ENCODE measurements around the gene SMARCD3. TPM values are rescaled to one million over a fixed set of nuclear protein-coding genes. Genes with fewer than 3 reads are reported as not detected.

Gene SMARCD3
- total RNA-seq, 1 experiment from 2014 or later: 27.8 TPM

DNA sequence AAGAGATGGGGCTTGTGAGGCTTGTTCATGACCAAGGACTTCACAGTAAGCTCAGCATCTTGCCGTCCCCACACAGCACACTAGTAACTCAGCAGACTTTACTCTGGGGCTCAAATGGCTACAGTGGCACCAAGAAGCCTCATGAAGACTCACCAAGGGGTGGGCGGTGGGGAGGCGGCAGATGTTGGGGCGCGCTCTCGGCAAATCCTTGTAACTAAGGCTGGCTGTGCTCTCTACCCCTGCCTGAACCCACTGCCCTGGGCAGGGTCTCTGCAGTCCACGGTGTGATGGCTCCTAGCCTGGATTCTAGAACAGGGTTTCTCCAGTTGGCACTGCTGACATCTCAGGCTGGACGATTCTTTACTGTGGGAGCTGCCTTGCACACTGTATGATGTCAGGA lies 12.4 kb upstream of the SMARCD3 start:
- intact Hi-C loops (cut with micrococcal nuclease; ENCODE audit: unreplicated experiment): no loop called here
- H3K27ac ChIP-seq (ENCODE audit: low read length): no peak overlapping the region
- ChIA-PET CTCF (interaction anchor here (0.6 kb wide), 1 partner anchor 638 kb away, joined by 4 read pairs; no protein-coding TSS in a partner anchor), POLR2A (no interaction called here)
- no peaks in the 10 kb centered on the region for H3K9me3 ChIP-seq (ENCODE audit: control insufficient read depth, insufficient read depth, low read depth, low read length)
- H3K36me3 ChIP-seq (ENCODE audit: control insufficient read depth, insufficient read depth, low read length): no peaks in the 10 kb centered on the region
- BruUV-seq (replicated peaks): no TSS peak
- no peaks in the 10 kb centered on the region for H3K27me3 ChIP-seq (ENCODE audit: control insufficient read depth, insufficient read depth, low read length)
- in situ Hi-C loops (cut with HindIII; ENCODE audit: low pct_unique_long_range_greater_than_20kb, low sequenced_read_pairs): no loop called here
- no peak for ATAC-seq
- TF ChIP-seq POLR2AphosphoS5 (IDR thresholded peaks at IDR 0.05; ENCODE audit: low read depth, low read length): no peak
- no peak for TF ChIP-seq REST (IDR thresholded peaks at IDR 0.05; ENCODE audit: insufficient read depth in 1 of 2, low read depth in 2 of 2, low read length in 1 of 2)
- TF ChIP-seq TCF7L2 (IDR thresholded peaks at IDR 0.05; ENCODE audit: low read depth, low read length): no peak
- TF ChIP-seq CTCF (IDR thresholded peaks at IDR 0.05): no peak
- TF ChIP-seq SIN3A (IDR thresholded peaks at IDR 0.05; ENCODE audit: borderline replicate concordance, insufficient read depth, low read depth, low read length): no peak
- H3K4me1 ChIP-seq (ENCODE audit: control insufficient read depth, insufficient read depth, low read length): no peaks in the 10 kb centered on the region
- no peak for DNase-seq (ENCODE audit: low read depth, low spot score)
- H3K4me3 ChIP-seq (ENCODE audit: low read depth in 2 of 2, low read length in 2 of 2): no peak overlapping the region

DNA sequence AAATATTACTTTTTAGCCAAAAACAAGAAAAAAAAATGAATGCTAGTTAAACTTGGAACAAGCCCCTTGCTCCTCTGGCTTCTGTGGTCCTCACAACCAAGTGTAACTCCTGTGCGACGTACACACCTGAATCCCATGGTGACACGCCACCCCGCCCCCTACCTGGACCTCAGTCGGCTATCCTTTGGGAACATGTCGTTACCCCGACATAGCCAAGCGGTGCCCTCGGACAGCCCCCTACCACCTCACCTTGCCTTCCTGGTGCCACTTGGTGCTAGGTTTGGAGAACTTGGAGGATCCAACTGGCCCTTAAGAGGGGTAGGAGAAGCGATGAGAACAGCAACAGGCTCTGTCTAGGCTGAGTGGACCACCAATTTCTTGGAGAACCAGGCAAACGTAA lies 12.0 kb upstream of the SMARCD3 start:
- H3K27ac ChIP-seq (ENCODE audit: low read length): no peak overlapping the region
- H3K4me1 ChIP-seq (ENCODE audit: control insufficient read depth, insufficient read depth, low read length): no peaks in the 10 kb centered on the region
- no peaks in the 10 kb centered on the region for H3K27me3 ChIP-seq (ENCODE audit: control insufficient read depth, insufficient read depth, low read length)
- ChIA-PET CTCF (no interaction called here), POLR2A (no interaction called here)
- DNase-seq (ENCODE audit: low read depth, low spot score) (no peak), ATAC-seq (no peak)
- no peak overlapping the region for H3K4me3 ChIP-seq (ENCODE audit: low read depth in 2 of 2, low read length in 2 of 2)
- in situ Hi-C loops (cut with HindIII; ENCODE audit: low pct_unique_long_range_greater_than_20kb, low sequenced_read_pairs) (no loop called here), intact Hi-C loops (cut with micrococcal nuclease; ENCODE audit: unreplicated experiment) (no loop called here)
- no peaks in the 10 kb centered on the region for H3K9me3 ChIP-seq (ENCODE audit: control insufficient read depth, insufficient read depth, low read depth, low read length)
- BruUV-seq (replicated peaks): no TSS peak
- no peaks in the 10 kb centered on the region for H3K36me3 ChIP-seq (ENCODE audit: control insufficient read depth, insufficient read depth, low read length)
- TF ChIP-seq TCF7L2 (IDR thresholded peaks at IDR 0.05; ENCODE audit: low read depth, low read length) (no peak), SIN3A (IDR thresholded peaks at IDR 0.05; ENCODE audit: borderline replicate concordance, insufficient read depth, low read depth, low read length) (no peak), CTCF (IDR thresholded peaks at IDR 0.05) (no peak)

All from Panc1 (cell line).